GM23338 (cell line): Measurements from ENCODE around the gene PCDHGA9. TPM values are rescaled to one million over a fixed set of nuclear protein-coding genes. Genes with fewer than 3 reads are reported as not detected.
A peak's percentile ranks its signal among the peaks of the same experiment; 100 is the strongest.

Source experiments
- ATAC-seq: fragments of 200-7000 bp; cut with Tn5 transposase; 3 replicates; pipeline ENCODE4 v1.9.1; 2020
- DNase-seq: peaks from one replicate; pipeline ENCODE4 v3.0.0-alpha.2; 2015; ENCODE audit warnings: low spot score
- H2AFZ ChIP-seq: fragments of 200-600 bp; sonication (generic); 2 replicates; pipeline ENCODE4 v1.8.0; 2016; ENCODE audit warnings: antibody characterized with exemption, mild to moderate bottlenecking, moderate library complexity
- H3F3A ChIP-seq: fragments of 200-600 bp; sonication (generic); replicated peaks from 2 replicates; pipeline ENCODE4 v1.8.0; 2017; ENCODE audit warnings: antibody characterized with exemption, mixed run types, low read depth
- H3K27ac ChIP-seq: fragments of 200-600 bp; sonication (generic); 2 replicates; pipeline ENCODE4 v1.6.1; 2016; ENCODE audit warnings: low read depth
- H3K27me3 ChIP-seq: fragments of 200-600 bp; sonication (generic); 2 replicates; pipeline ENCODE4 v1.8.0; 2016; ENCODE audit warnings: mild to moderate bottlenecking, mixed run types, moderate library complexity; ENCODE audit not compliant: insufficient read depth
- H3K36me3 ChIP-seq: fragments of 200-600 bp; sonication (generic); 2 replicates; pipeline ENCODE4 v1.8.0; 2016; ENCODE audit warnings: mild to moderate bottlenecking; ENCODE audit not compliant: insufficient read depth
- H3K4me1 ChIP-seq: fragments of 200-600 bp; sonication (generic); 2 replicates; pipeline ENCODE4 v1.8.0; 2016; ENCODE audit warnings: mild to moderate bottlenecking, moderate library complexity; ENCODE audit not compliant: insufficient read depth
- H3K4me2 ChIP-seq: fragments of 200-600 bp; sonication (generic); 2 replicates; pipeline ENCODE4 v1.7.1; 2017; ENCODE audit warnings: mixed run types
- H3K4me3 ChIP-seq: fragments of 200-600 bp; sonication (generic); 2 replicates; pipeline ENCODE4 v1.6.1; 2016; ENCODE audit warnings: mixed run types
- H3K79me2 ChIP-seq: fragments of 200-600 bp; sonication (generic); replicated peaks from 2 replicates; pipeline ENCODE4 v1.8.0; 2017; ENCODE audit warnings: mild to moderate bottlenecking; ENCODE audit not compliant: insufficient read depth
- H3K9me2 ChIP-seq: fragments of 200-600 bp; sonication (generic); 2 replicates; pipeline ENCODE4 v1.8.0; 2017; ENCODE audit not compliant: insufficient read depth
- H4K20me1 ChIP-seq: fragments of 200-600 bp; sonication (generic); replicated peaks from 2 replicates; pipeline ENCODE4 v1.8.0; 2017; ENCODE audit warnings: mild to moderate bottlenecking; ENCODE audit not compliant: insufficient read depth
- H3K27ac Mint-ChIP-seq: 2 replicates; pipeline ENCODE4 v1.8.0; 2020; ENCODE audit warnings: inconsistent platforms, mild to moderate bottlenecking, moderate library complexity, mixed read lengths
- H3K27me3 Mint-ChIP-seq: 3 replicates; pipeline ENCODE4 v1.8.0; 2022; ENCODE audit warnings: low read depth, mild to moderate bottlenecking, moderate library complexity, mixed read lengths, inconsistent platforms; ENCODE audit not compliant: insufficient read depth, poor library complexity
- H3K36me3 Mint-ChIP-seq: 3 replicates; pipeline ENCODE4 v1.8.0; 2021; ENCODE audit warnings: low read depth, mild to moderate bottlenecking, inconsistent platforms, moderate library complexity, mixed read lengths
- H3K4me1 Mint-ChIP-seq: 3 replicates; pipeline ENCODE4 v1.8.0; 2020; ENCODE audit warnings: mild to moderate bottlenecking, inconsistent platforms, mixed read lengths
- H3K4me3 Mint-ChIP-seq: 3 replicates; pipeline ENCODE4 v1.8.0; 2021; ENCODE audit warnings: moderate library complexity, mild to moderate bottlenecking, inconsistent platforms, mixed read lengths
- H3K9me3 Mint-ChIP-seq: 3 replicates; pipeline ENCODE4 v1.8.0; 2020; ENCODE audit warnings: moderate library complexity, mild to moderate bottlenecking, inconsistent platforms, mixed read lengths
- CREB1 ChIP-seq: fragments of 250-450 bp; sonication (Bioruptor Pico); IDR thresholded peaks from 2 replicates; pipeline ENCODE4 v1.5.0; 2020; ENCODE audit warnings: low read depth, mild to moderate bottlenecking, moderate library complexity
- EZH2 ChIP-seq: fragments of 200-600 bp; sonication (generic); IDR thresholded peaks from one replicate; pipeline ENCODE4 v1.8.0; 2017; ENCODE audit warnings: antibody characterized with exemption, mild to moderate bottlenecking, low read depth; ENCODE audit not compliant: unreplicated experiment
- polyA plus RNA-seq: library from polyadenylated mRNA; unstranded; fragments of >200 nt; fragmentation: Nextera tagmentation; extraction: Ambion mirVana; gene quantifications from 2 replicates; pipeline ENCODE4 v1.2.1, GENCODE V29; 2016
- total RNA-seq: library from RNA; depleted of rRNA; stranded (reverse); fragments of >200 nt; shearing (Covaris generic); gene quantifications from 2 replicates; pipeline ENCODE4 v1.2.3, GENCODE V29; 2014
- TF ChIP-seq, protein P1 (sequence below): fragments of 250-450 bp; sonication (Bioruptor Pico); IDR thresholded peaks from 2 replicates; pipeline ENCODE4 v1.5.0; 2020; ENCODE audit warnings: mild to moderate bottlenecking, moderate library complexity
- TF ChIP-seq, protein P2 (sequence below): IDR thresholded peaks from one replicate; pipeline ENCODE4 v1.6.1; 2018; ENCODE audit warnings: antibody characterized with exemption; ENCODE audit not compliant: unreplicated experiment

Gene PCDHGA9
- total and polyA plus RNA-seq, 2 experiments from 2014 or later = 0.50 to 5.5 TPM

DNA sequence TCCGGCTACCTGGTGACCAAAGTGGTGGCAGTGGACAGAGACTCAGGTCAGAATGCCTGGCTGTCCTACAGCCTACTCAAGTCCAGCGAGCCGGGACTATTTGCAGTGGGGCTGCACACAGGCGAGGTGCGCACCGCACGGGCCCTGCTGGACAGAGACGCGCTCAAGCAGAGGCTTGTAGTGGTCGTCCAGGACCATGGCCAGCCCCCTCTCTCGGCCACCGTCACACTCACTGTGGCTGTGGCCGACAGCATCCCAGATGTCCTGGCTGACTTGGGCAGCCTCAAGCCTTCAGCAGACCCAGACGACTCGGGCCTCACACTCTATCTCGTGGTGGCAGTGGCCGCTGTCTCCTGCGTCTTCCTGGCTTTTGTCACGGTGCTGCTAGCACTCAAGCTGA, 45.6 kb upstream of the PCDHGA9 start:
- Mint-ChIP-seq H3K27ac (no peak overlapping the region), H3K4me3 (no peak overlapping the region), H3K4me1 (peaks cover 5% of the 10 kb centered on the region), H3K36me3 (peaks cover 64% of the 10 kb centered on the region), H3K27me3 (peaks cover 11% of the 10 kb centered on the region), H3K9me3 (peaks cover 65% of the 10 kb centered on the region)
- no peak overlapping the region for H2AFZ ChIP-seq
- TF ChIP-seq EZH2 (no peak), CREB1 (CRISPR knock-in tag) (no peak)
- TF ChIP-seq, protein P1, sequence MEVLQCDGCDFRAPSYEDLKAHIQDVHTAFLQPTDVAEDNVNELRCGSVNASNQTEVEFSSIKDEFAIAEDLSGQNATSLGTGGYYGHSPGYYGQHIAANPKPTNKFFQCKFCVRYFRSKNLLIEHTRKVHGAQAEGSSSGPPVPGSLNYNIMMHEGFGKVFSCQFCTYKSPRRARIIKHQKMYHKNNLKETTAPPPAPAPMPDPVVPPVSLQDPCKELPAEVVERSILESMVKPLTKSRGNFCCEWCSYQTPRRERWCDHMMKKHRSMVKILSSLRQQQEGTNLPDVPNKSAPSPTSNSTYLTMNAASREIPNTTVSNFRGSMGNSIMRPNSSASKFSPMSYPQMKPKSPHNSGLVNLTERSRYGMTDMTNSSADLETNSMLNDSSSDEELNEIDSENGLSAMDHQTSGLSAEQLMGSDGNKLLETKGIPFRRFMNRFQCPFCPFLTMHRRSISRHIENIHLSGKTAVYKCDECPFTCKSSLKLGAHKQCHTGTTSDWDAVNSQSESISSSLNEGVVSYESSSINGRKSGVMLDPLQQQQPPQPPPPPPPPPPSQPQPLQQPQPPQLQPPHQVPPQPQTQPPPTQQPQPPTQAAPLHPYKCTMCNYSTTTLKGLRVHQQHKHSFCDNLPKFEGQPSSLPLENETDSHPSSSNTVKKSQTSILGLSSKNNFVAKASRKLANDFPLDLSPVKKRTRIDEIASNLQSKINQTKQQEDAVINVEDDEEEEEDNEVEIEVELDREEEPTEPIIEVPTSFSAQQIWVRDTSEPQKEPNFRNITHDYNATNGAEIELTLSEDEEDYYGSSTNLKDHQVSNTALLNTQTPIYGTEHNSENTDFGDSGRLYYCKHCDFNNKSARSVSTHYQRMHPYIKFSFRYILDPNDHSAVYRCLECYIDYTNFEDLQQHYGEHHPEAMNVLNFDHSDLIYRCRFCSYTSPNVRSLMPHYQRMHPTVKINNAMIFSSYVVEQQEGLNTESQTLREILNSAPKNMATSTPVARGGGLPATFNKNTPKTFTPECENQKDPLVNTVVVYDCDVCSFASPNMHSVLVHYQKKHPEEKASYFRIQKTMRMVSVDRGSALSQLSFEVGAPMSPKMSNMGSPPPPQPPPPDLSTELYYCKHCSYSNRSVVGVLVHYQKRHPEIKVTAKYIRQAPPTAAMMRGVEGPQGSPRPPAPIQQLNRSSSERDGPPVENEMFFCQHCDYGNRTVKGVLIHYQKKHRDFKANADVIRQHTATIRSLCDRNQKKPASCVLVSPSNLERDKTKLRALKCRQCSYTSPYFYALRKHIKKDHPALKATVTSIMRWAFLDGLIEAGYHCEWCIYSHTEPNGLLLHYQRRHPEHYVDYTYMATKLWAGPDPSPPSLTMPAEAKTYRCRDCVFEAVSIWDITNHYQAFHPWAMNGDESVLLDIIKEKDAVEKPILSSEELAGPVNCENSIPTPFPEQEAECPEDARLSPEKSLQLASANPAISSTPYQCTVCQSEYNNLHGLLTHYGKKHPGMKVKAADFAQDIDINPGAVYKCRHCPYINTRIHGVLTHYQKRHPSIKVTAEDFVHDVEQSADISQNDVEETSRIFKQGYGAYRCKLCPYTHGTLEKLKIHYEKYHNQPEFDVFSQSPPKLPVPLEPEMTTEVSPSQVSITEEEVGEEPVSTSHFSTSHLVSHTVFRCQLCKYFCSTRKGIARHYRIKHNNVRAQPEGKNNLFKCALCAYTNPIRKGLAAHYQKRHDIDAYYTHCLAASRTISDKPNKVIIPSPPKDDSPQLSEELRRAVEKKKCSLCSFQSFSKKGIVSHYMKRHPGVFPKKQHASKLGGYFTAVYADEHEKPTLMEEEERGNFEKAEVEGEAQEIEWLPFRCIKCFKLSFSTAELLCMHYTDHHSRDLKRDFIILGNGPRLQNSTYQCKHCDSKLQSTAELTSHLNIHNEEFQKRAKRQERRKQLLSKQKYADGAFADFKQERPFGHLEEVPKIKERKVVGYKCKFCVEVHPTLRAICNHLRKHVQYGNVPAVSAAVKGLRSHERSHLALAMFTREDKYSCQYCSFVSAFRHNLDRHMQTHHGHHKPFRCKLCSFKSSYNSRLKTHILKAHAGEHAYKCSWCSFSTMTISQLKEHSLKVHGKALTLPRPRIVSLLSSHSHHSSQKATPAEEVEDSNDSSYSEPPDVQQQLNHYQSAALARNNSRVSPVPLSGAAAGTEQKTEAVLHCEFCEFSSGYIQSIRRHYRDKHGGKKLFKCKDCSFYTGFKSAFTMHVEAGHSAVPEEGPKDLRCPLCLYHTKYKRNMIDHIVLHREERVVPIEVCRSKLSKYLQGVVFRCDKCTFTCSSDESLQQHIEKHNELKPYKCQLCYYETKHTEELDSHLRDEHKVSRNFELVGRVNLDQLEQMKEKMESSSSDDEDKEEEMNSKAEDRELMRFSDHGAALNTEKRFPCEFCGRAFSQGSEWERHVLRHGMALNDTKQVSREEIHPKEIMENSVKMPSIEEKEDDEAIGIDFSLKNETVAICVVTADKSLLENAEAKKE (CRISPR knock-in tag) = no peak
- TF ChIP-seq, protein P2, sequence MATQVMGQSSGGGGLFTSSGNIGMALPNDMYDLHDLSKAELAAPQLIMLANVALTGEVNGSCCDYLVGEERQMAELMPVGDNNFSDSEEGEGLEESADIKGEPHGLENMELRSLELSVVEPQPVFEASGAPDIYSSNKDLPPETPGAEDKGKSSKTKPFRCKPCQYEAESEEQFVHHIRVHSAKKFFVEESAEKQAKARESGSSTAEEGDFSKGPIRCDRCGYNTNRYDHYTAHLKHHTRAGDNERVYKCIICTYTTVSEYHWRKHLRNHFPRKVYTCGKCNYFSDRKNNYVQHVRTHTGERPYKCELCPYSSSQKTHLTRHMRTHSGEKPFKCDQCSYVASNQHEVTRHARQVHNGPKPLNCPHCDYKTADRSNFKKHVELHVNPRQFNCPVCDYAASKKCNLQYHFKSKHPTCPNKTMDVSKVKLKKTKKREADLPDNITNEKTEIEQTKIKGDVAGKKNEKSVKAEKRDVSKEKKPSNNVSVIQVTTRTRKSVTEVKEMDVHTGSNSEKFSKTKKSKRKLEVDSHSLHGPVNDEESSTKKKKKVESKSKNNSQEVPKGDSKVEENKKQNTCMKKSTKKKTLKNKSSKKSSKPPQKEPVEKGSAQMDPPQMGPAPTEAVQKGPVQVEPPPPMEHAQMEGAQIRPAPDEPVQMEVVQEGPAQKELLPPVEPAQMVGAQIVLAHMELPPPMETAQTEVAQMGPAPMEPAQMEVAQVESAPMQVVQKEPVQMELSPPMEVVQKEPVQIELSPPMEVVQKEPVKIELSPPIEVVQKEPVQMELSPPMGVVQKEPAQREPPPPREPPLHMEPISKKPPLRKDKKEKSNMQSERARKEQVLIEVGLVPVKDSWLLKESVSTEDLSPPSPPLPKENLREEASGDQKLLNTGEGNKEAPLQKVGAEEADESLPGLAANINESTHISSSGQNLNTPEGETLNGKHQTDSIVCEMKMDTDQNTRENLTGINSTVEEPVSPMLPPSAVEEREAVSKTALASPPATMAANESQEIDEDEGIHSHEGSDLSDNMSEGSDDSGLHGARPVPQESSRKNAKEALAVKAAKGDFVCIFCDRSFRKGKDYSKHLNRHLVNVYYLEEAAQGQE = peak; percentile 49
- H3K4me2 ChIP-seq = no peak overlapping the region
- H3F3A ChIP-seq = 0 out of 2 replicates have a peak, but pooled peaks cover 3% of the 10 kb centered on the region
- no peaks in the 10 kb centered on the region for H3K27me3 ChIP-seq
- DNase-seq = no peak
- H3K36me3 ChIP-seq = no peaks in the 10 kb centered on the region
- no peak for ATAC-seq
- no peaks in the 10 kb centered on the region for H3K79me2 ChIP-seq
- no peak overlapping the region for H3K4me3 ChIP-seq
- no peaks in the 10 kb centered on the region for H3K4me1 ChIP-seq
- H4K20me1 ChIP-seq = no peaks in the 10 kb centered on the region
- no peaks in the 10 kb centered on the region for H3K9me2 ChIP-seq
- no peak overlapping the region for H3K27ac ChIP-seq
